K562 (cell line): ENCODE measurements around the gene EIF2S2. TPM values are rescaled to one million over a fixed set of nuclear protein-coding genes. Genes with fewer than 3 reads are reported as not detected.
A peak's percentile ranks its signal among the peaks of the same experiment; 100 is the strongest.

Experiments
- ATAC-seq: fragments of 200-7000 bp; cut with Tn5 transposase; 3 replicates; pipeline ENCODE4 v1.9.1; 2020; ENCODE audit warnings: moderate library complexity
- BruUV-seq: library from RNA; stranded (reverse); fragments of 400-500 nt; replicated peaks from 2 replicates; lab custom pipeline; 2021; lab: Mats Ljungman, UMichigan
- CTCF ChIA-PET: fragments of 300-600 bp; formaldehyde crosslinking; extraction: SDS; loops from one replicate; lab custom pipeline; 2021; ENCODE audit warnings: low intra/inter-chr PET ratio; lab: Yijun Ruan, JAX
- POLR2A ChIA-PET: fragments of 300-600, 350-650 bp; sonication (Branson Sonifier 250); formaldehyde crosslinking; extraction: SDS; loops from one replicate; lab custom pipeline; 2021; ENCODE audit warnings: antibody characterized with exemption, inconsistent platforms; lab: Yijun Ruan, JAX
- DNase-seq, 4 experiments: peaks; one replicate each; pipeline versions ENCODE4 v3.0.0 to v3.0.0-alpha.2; 2011 to 2018; ENCODE audit warnings: low spot score in 3 of 4, mixed read lengths in 3 of 4; ENCODE audit errors: extremely low read depth in 1 of 4
- FAIRE-seq: peaks from 2 replicates; lab custom pipeline; 2011; peaks lifted over from hg19 to GRCh38; lab: Jason Lieb, UNC
- H2AFZ ChIP-seq: 2 replicates; pipeline ENCODE4 v1.6.0; 2011; ENCODE audit warnings: low read depth, low read length, control low read depth, inconsistent platforms
- H3K27ac ChIP-seq: fragments of 200-600 bp; 3 replicates; pipeline ENCODE4 v1.8.0; 2011; ENCODE audit warnings: low read depth, mild to moderate bottlenecking, control low read depth, inconsistent platforms, low read length, moderate library complexity, mixed read lengths; ENCODE audit errors: extremely low read depth
- H3K27me3 ChIP-seq, 2 experiments: fragments of 300-600 bp in 1 of 2; 2 replicates in 1 of 2; 3 replicates in 1 of 2; pipeline versions ENCODE4 v1.6.0 to v1.8.0; 2011; ENCODE audit warnings: inconsistent platforms in 2 of 2, low read length in 2 of 2, mild to moderate bottlenecking in 1 of 2, mixed read lengths in 1 of 2, moderate library complexity in 1 of 2; ENCODE audit not compliant: control insufficient read depth in 2 of 2, insufficient read depth in 2 of 2
- H3K36me3 ChIP-seq: fragments of 300-600 bp; 3 replicates; pipeline ENCODE4 v1.8.0; 2011; ENCODE audit warnings: mild to moderate bottlenecking, low read length, inconsistent platforms; ENCODE audit not compliant: control insufficient read depth, insufficient read depth
- H3K4me1 ChIP-seq, 2 experiments: fragments of 200-600 bp in 1 of 2; replicated peaks in 1 of 2; 2 replicates in 1 of 2; 3 replicates in 1 of 2; pipeline versions ENCODE4 v1.5.1 to v1.8.0; 2011; ENCODE audit warnings: inconsistent platforms in 2 of 2, low read length in 2 of 2, mild to moderate bottlenecking in 1 of 2, mixed read lengths in 1 of 2, moderate library complexity in 1 of 2; ENCODE audit not compliant: control insufficient read depth in 2 of 2, insufficient read depth in 2 of 2
- H3K4me2 ChIP-seq: 2 replicates; pipeline ENCODE4 v1.6.1; 2011; ENCODE audit warnings: low read length, control low read depth, inconsistent platforms, mixed read lengths; ENCODE audit not compliant: insufficient read depth
- H3K4me3 ChIP-seq: fragments of 200-600 bp; sonication (generic), shearing (Covaris generic); 2 replicates; pipeline ENCODE4 v1.5.1; 2016; ENCODE audit warnings: control low read depth, inconsistent platforms
- H3K79me2 ChIP-seq: fragments of 200-600 bp; 3 replicates; pipeline ENCODE4 v1.8.0; 2011; ENCODE audit warnings: low read length, inconsistent platforms; ENCODE audit not compliant: control insufficient read depth, insufficient read depth
- H3K9ac ChIP-seq, 2 experiments: 2 replicates each; pipeline versions ENCODE4 v1.6.0 to v1.6.1; 2011; ENCODE audit warnings: low read depth in 2 of 2, low read length in 2 of 2, control low read depth in 1 of 2, inconsistent platforms in 1 of 2, mild to moderate bottlenecking in 1 of 2, mixed read lengths in 1 of 2; ENCODE audit not compliant: insufficient read depth in 1 of 2
- H3K9me1 ChIP-seq: one replicate; pipeline ENCODE4 v1.6.0; 2011; ENCODE audit warnings: inconsistent platforms, mild to moderate bottlenecking, low read length, moderate library complexity; ENCODE audit not compliant: control insufficient read depth, insufficient read depth
- H3K9me3 ChIP-seq: replicated peaks from 2 replicates; pipeline ENCODE4 v1.5.1; 2011; ENCODE audit warnings: low read depth, low read length, inconsistent platforms; ENCODE audit not compliant: control insufficient read depth, insufficient read depth
- H4K20me1 ChIP-seq: replicated peaks from 2 replicates; pipeline ENCODE4 v1.6.1; 2011; ENCODE audit warnings: low read length, inconsistent platforms, mixed read lengths; ENCODE audit not compliant: control insufficient read depth, insufficient read depth
- ADNP ChIP-seq: fragments of 200-800 bp; sonication (Bioruptor generic); IDR thresholded peaks from 2 replicates; pipeline ENCODE4 v1.6.1; 2016; ENCODE audit warnings: missing genetic modification characterization, missing compliant biosample characterization
- CBFB ChIP-seq: sonication (generic); formaldehyde crosslinking; IDR thresholded peaks from 2 replicates; pipeline ENCODE4 v1.4.0; 2020; ENCODE audit warnings: mild to moderate bottlenecking, missing genetic modification reagents
- COPS2 ChIP-seq: fragments of 450-650 bp; conservative IDR thresholded peaks from 2 replicates; pipeline ENCODE4 v1.6.1; 2016; ENCODE audit warnings: mild to moderate bottlenecking, moderate library complexity
- HMG20B ChIP-seq: fragments of 250-450 bp; sonication (Bioruptor Pico); IDR thresholded peaks from 2 replicates; pipeline ENCODE4 v1.5.0; 2021; ENCODE audit warnings: mild to moderate bottlenecking
- RAD21 ChIP-seq, 2 experiments: fragments of 250-450 bp in 1 of 2; fragments of 450-650 bp in 1 of 2; sonication (Bioruptor Pico) in 1 of 2; formaldehyde crosslinking in 1 of 2; IDR thresholded peaks in 1 of 2; conservative IDR thresholded peaks in 1 of 2; 2 replicates each; pipeline versions ENCODE4 v1.4.0 to v1.8.0; 2020 to 2022; ENCODE audit warnings: mild to moderate bottlenecking in 2 of 2, moderate library complexity in 1 of 2
- RFX5 ChIP-seq: IDR thresholded peaks from 2 replicates; pipeline ENCODE4 v1.6.1; 2011; ENCODE audit warnings: low read depth, mild to moderate bottlenecking, improper control_type of control experiment, low read length
- SIN3B ChIP-seq: fragments of 450-650 bp; IDR thresholded peaks from 2 replicates; pipeline ENCODE4 v1.6.1; 2017; ENCODE audit warnings: low read depth, mild to moderate bottlenecking, moderate library complexity
- SRF ChIP-seq, 2 experiments: fragments of 250-450, 450-650 bp in 1 of 2; sonication (Bioruptor Pico) in 1 of 2; sonication (generic) in 1 of 2; formaldehyde crosslinking; IDR thresholded peaks; 2 replicates each; pipeline versions ENCODE4 v1.5.0 to v1.5.1; 2020 to 2022; ENCODE audit warnings: mild to moderate bottlenecking in 1 of 2, missing genetic modification reagents in 1 of 2
- SRSF1 ChIP-seq: fragments of 200-400 bp; formaldehyde crosslinking; IDR thresholded peaks from 2 replicates; pipeline ENCODE4 v1.6.1; 2017; ENCODE audit warnings: mild to moderate bottlenecking, low read depth, low read length, moderate library complexity
- ZC3H11A ChIP-seq: IDR thresholded peaks from 2 replicates; pipeline ENCODE4 v1.6.1; 2012; ENCODE audit warnings: low read depth, low read length, improper control_type of control experiment
- WGBS: fragments of 100-300 bp; shearing (Covaris generic); methylation state at CpG from one replicate; pipeline ENCODE4 v1.1.6; 2016; ENCODE audit warnings: low coverage, mixed read lengths; ENCODE audit not compliant: insufficient coverage; ENCODE audit errors: missing lambda C conversion rate; 5-methylcytosine and 5-hydroxymethylcytosine counted together
- in situ Hi-C: fragments of 300-500 bp; cut with MboI; formaldehyde crosslinking; loops from 4 replicates; pipeline ENCODE4 v1.15.0; 2018; ENCODE audit warnings: inconsistent platforms, mixed read lengths
- intact Hi-C: fragments of 100-400 bp; cut with micrococcal nuclease; formaldehyde crosslinking; loops from 2 replicates; pipeline ENCODE4 v1.14.2; 2022
- polyA plus RNA-seq, 8 experiments: library from polyadenylated mRNA; depleted of rRNA in 4 of 8; stranded (reverse) in 5 of 8; unstranded in 3 of 8; fragments of >200 nt; fragmentation: Nextera tagmentation in 2 of 8; fragmentation: Illumina TruSeq in 1 of 8; extraction: Ambion mirVana in 2 of 8; extraction: Trizol in 1 of 8; gene quantifications; 2 replicates each; pipeline versions ENCODE4 v1.2.1 to v1.2.3, GENCODE V29; 2011 to 2014; ENCODE audit warnings: inconsistent platforms in 1 of 8, missing spikeins in 1 of 8
- total RNA-seq, 7 experiments: library from RNA; depleted of rRNA in 6 of 7; stranded (reverse); fragments of >200 nt in 6 of 7; fragmentation: Illumina TruSeq in 2 of 7; extraction: Trizol in 2 of 7; gene quantifications; 2 replicates each; pipeline versions ENCODE4 v1.2.1 to v1.2.3, GENCODE V29; 2011 to 2021; ENCODE audit warnings: low replicate concordance in 1 of 7
- TF ChIP-seq, protein P1 (sequence below): fragments of 450-650 bp; formaldehyde crosslinking; IDR thresholded peaks from 2 replicates; pipeline ENCODE4 v1.4.0; 2020; ENCODE audit warnings: mild to moderate bottlenecking, moderate library complexity
- TF ChIP-seq, protein P2 (sequence below): fragments of 250-450 bp; sonication (Bioruptor Pico); IDR thresholded peaks from 2 replicates; pipeline ENCODE4 v1.8.0; 2021; ENCODE audit warnings: borderline replicate concordance, mild to moderate bottlenecking, moderate library complexity; ENCODE audit not compliant: poor library complexity, severe bottlenecking
- TF ChIP-seq, protein P3 (sequence below), 2 experiments: fragments of 250-450 bp in 1 of 2; fragments of 450-650 bp in 1 of 2; sonication (Bioruptor Pico) in 1 of 2; IDR thresholded peaks; 2 replicates each; pipeline versions ENCODE4 v1.6.1 to v1.8.0; 2016 to 2021; ENCODE audit warnings: mild to moderate bottlenecking in 2 of 2, moderate library complexity in 2 of 2, missing compliant biosample characterization in 1 of 2, missing genetic modification characterization in 1 of 2

Gene EIF2S2
- total and polyA plus RNA-seq, 9 of the 15 experiments (the other 6 are each of a cell fraction or from before 2014, with no cell fraction given): 79.7 to 220 (median 154) TPM

DNA sequence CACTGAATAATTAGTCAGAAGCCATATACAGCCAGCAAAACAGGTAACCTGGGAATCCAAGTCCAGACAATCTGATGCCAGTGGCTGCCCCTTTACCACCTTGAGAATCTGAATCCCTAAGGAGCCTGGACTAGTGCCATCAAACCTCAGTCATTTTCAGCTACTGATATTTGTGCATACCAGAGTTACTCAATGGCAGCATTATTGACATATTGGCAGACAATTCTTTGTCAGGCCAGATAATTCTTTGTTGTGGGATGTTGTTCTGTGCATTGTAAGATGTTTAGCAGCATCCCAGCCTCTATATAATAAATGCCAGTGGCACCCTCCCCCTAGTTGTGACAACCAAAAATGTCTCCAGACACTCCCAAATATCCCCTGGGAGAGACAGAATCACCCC lies 3.2 kb upstream of the EIF2S2 start:
- FAIRE-seq: no peak
- no TSS peak for BruUV-seq
- intact Hi-C loops: no loop called here
- POLR2A ChIA-PET: interaction anchor here (1.5 to 1.7 kb wide), 2 partner anchors 10 to 122 kb away, joined by 5 to 6 read pairs; partner anchors contain the start of gene RALY
- DNase-seq: no peak
- Histone ChIP-seq H3K79me2 (peaks cover 19% of the 10 kb centered on the region), H4K20me1 (peaks cover 11% of the 10 kb centered on the region), H3K27me3 (no peaks in the 10 kb centered on the region), H2AFZ (peak overlapping the region; percentile 91), H3K4me2 (no peak overlapping the region), H3K27ac (no peak overlapping the region), H3K9ac (no peak overlapping the region), H3K4me3 (no peak overlapping the region), H3K9me1 (no peaks in the 10 kb centered on the region), H3K4me1 (peaks cover 0 to 16% of the 10 kb centered on the region in 2 experiments; a peak in 3 of 5 replicates), H3K9me3 (no peaks in the 10 kb centered on the region), H3K36me3 (peaks cover 11% of the 10 kb centered on the region)
- in situ Hi-C loops: no loop called here
- no peak for TF ChIP-seq ADNP (tag)
- TF ChIP-seq COPS2: no peak
- TF ChIP-seq, protein P1, sequence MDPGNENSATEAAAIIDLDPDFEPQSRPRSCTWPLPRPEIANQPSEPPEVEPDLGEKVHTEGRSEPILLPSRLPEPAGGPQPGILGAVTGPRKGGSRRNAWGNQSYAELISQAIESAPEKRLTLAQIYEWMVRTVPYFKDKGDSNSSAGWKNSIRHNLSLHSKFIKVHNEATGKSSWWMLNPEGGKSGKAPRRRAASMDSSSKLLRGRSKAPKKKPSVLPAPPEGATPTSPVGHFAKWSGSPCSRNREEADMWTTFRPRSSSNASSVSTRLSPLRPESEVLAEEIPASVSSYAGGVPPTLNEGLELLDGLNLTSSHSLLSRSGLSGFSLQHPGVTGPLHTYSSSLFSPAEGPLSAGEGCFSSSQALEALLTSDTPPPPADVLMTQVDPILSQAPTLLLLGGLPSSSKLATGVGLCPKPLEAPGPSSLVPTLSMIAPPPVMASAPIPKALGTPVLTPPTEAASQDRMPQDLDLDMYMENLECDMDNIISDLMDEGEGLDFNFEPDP (CRISPR knock-in tag): no peak
- CTCF ChIA-PET: no interaction called here
- ATAC-seq: no peak

DNA sequence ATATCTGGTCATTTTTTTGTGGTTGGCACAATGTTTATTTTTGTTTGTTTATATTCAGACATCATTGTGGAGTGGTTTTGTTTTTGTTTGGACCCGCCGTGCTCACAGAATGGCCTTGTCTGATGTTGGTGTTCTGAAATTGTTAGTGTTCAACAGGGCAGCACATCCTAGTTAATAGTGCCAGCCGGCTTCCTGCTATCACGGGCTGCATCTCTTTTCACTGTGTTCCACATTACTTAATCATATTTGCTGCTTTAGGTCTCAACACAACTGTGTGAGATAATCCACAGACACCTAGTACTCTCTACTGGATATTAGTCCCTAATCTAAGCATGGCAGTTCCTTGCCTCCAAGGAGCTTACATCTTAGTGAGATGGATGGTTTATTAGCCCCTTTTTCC lies 2.8 kb upstream of the EIF2S2 start:
- H3K27me3 ChIP-seq: no peaks in the 10 kb centered on the region
- H2AFZ ChIP-seq: no peak overlapping the region
- peaks cover 15% of the 10 kb centered on the region for H4K20me1 ChIP-seq
- no peak overlapping the region for H3K4me2 ChIP-seq
- H3K79me2 ChIP-seq: peaks cover 23% of the 10 kb centered on the region
- H3K9me3 ChIP-seq: no peaks in the 10 kb centered on the region
- FAIRE-seq (no peak), ATAC-seq (no peak), DNase-seq (no peak)
- intact Hi-C loops: no loop called here
- H3K9ac ChIP-seq: no peak overlapping the region
- POLR2A ChIA-PET: interaction anchor here (0.6 to 1.7 kb wide), 5 partner anchors 8 to 122 kb away, joined by 3 to 6 read pairs (median 3); partner anchors contain the start of gene RALY
- H3K9me1 ChIP-seq: no peaks in the 10 kb centered on the region
- 84% methylated on average over 4 of the region's 4 CpGs for WGBS
- peaks cover 15% of the 10 kb centered on the region for H3K36me3 ChIP-seq
- BruUV-seq: no TSS peak
- no peak overlapping the region for H3K27ac ChIP-seq
- H3K4me1 ChIP-seq: peaks cover 0 to 16% of the 10 kb centered on the region in 2 experiments; a peak in 3 of 5 replicates
- no peak overlapping the region for H3K4me3 ChIP-seq
- in situ Hi-C loops: no loop called here
- CTCF ChIA-PET: no interaction called here
- TF ChIP-seq SIN3B (no peak), SRF (CRISPR knock-in tag; IDR thresholded peaks at IDR 0.05) (no peak), RFX5 (no peak), ZC3H11A (no peak), CBFB (CRISPR knock-in tag) (no peak), RAD21 (CRISPR knock-in tag; conservative IDR thresholded peaks at IDR 0.05 in 1 of 2, IDR thresholded peaks at IDR 0.05 in 1 of 2) (no peak), SRSF1 (no peak), HMG20B (CRISPR knock-in tag) (no peak)
- TF ChIP-seq, protein P2, sequence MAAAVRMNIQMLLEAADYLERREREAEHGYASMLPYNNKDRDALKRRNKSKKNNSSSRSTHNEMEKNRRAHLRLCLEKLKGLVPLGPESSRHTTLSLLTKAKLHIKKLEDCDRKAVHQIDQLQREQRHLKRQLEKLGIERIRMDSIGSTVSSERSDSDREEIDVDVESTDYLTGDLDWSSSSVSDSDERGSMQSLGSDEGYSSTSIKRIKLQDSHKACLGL (CRISPR knock-in tag): no peak
- TF ChIP-seq, protein P3, sequence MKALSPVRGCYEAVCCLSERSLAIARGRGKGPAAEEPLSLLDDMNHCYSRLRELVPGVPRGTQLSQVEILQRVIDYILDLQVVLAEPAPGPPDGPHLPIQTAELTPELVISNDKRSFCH (CRISPR knock-in tag; IDR thresholded peaks at IDR 0.05): no peak
- TF ChIP-seq, protein P3 (tag; IDR thresholded peaks at IDR 0.05): no peak
